ENCODE measurements around the gene ZNF718.
"Not testable (repeated sequence)": the region's sequence is repeated elsewhere in the genome, so short reads cannot be mapped to it uniquely, and the experiment has no call there.

Gene ZNF718

GRCh38 chr4:211033-211511 is 86.8 kb downstream of the ZNF718 start:
- H3K4me1 ChIP-seq, result peaks cover 12 to 32% (median 24%) of the 10 kb centered on the region in 10 experiments
- H3K9ac ChIP-seq, result no peak overlapping the region
- peak overlapping the region in 5 of 10 experiments; percentile 2 to 46 (median 15); a peak in 4 of 20 replicates for H3K4me3 ChIP-seq
- H3K36me3 ChIP-seq, result peaks cover 40 to 85% (median 58%) of the 10 kb centered on the region in 11 experiments
- H3K4me2 ChIP-seq, result peak overlapping the region; percentile 19 to 75 (median 62)
- H3K27me3 ChIP-seq, result no peaks in the 10 kb centered on the region
- H3K27ac ChIP-seq, result peak overlapping the region in 6 of 11 experiments; percentile 10 to 51 (median 46); a peak in 12 of 22 replicates
- H3K9me3 ChIP-seq (replicated peaks in 1 of 11), result peaks cover 94 to 100% (median 98%) of the 10 kb centered on the region in 11 experiments
- TF ChIP-seq Cebpa-rat (IDR thresholded peaks at IDR 0.05), result no peak
- H4K20me1 ChIP-seq, result no peaks in the 10 kb centered on the region

GRCh38 chr4:212438-213188 is 88.3 kb downstream of the ZNF718 start:
- H3K36me3 ChIP-seq, result peaks cover 38 to 72% (median 47%) of the 10 kb centered on the region in 11 experiments
- no peaks in the 10 kb centered on the region for H4K20me1 ChIP-seq
- no peak for TF ChIP-seq Cebpa-rat (IDR thresholded peaks at IDR 0.05)
- H3K4me3 ChIP-seq, result peak overlapping the region in 9 of 10 experiments; percentile 3 to 53 (median 40); a peak in 10 of 20 replicates
- peaks cover 12 to 32% (median 24%) of the 10 kb centered on the region in 10 experiments for H3K4me1 ChIP-seq
- no peak overlapping the region for H3K27ac ChIP-seq
- no peak overlapping the region for H3K4me2 ChIP-seq
- no peaks in the 10 kb centered on the region for H3K27me3 ChIP-seq
- H3K9ac ChIP-seq, result no peak overlapping the region
- H3K9me3 ChIP-seq (replicated peaks in 1 of 11), result peaks cover 91 to 100% (median 97%) of the 10 kb centered on the region in 11 experiments

GRCh38 chr4:213189-213535 is 88.9 kb downstream of the ZNF718 start:
- not testable (repeated sequence) for H3K9ac ChIP-seq, H3K27me3 ChIP-seq, H3K27ac ChIP-seq, H4K20me1 ChIP-seq, H3K4me2 ChIP-seq
- peak overlapping the region in 4 of 10 experiments; percentile 3 to 53 (median 43); a peak in 3 of 20 replicates for H3K4me3 ChIP-seq
- H3K4me1 ChIP-seq, result peaks cover 12 to 28% (median 21%) of the 10 kb centered on the region in 10 experiments
- H3K36me3 ChIP-seq, result peaks cover 36 to 69% (median 50%) of the 10 kb centered on the region in 11 experiments
- peaks cover 90 to 100% (median 97%) of the 10 kb centered on the region in 11 experiments for H3K9me3 ChIP-seq (replicated peaks in 1 of 11)

Measured in BLaER1 treated with 17β-estradiol and CSF1 and Interleukin-3, amounts not matched to agents 10 nM and 100 nM (cell line).